Kidney (tissue), 22 donors: ENCODE data around the gene BMERB1. TPM values are rescaled to one million over a fixed set of nuclear protein-coding genes. Genes with fewer than 3 reads are reported as not detected.
"Not testable (repeated sequence)": the region's sequence is repeated elsewhere in the genome, so short reads cannot be mapped to it uniquely, and the experiment has no call there.

Experiments
- DNase-seq, 5 donors: peaks; one replicate each; pipeline ENCODE4 v3.0.0-alpha.2; 2013 to 2020
- FAIRE-seq: peaks from 2 replicates; lab custom pipeline; 2012; peaks lifted over from hg19 to GRCh38; lab: Jason Lieb, UNC
- H3K27ac ChIP-seq, 2 donors: one replicate each; pipeline ENCODE4 v1.7.0; 2013; ENCODE audit warnings: low read depth in 2 of 2, low read length in 2 of 2, inconsistent platforms in 1 of 2
- H3K27me3 ChIP-seq: one replicate; pipeline ENCODE4 v1.7.1; 2013; ENCODE audit warnings: low read length, inconsistent platforms; ENCODE audit not compliant: control insufficient read depth, insufficient read depth
- H3K36me3 ChIP-seq, 3 donors: one replicate each; pipeline versions ENCODE4 v1.7.0 to v1.7.1; 2013; ENCODE audit warnings: low read length in 3 of 3, control low read depth in 1 of 3, inconsistent platforms in 1 of 3; ENCODE audit not compliant: insufficient read depth in 3 of 3, control insufficient read depth in 2 of 3
- H3K4me1 ChIP-seq, 3 donors: one replicate each; pipeline versions ENCODE4 v1.7.0 to v1.7.1; 2013; ENCODE audit warnings: low read length in 3 of 3, inconsistent platforms in 1 of 3, low read depth in 1 of 3; ENCODE audit not compliant: control insufficient read depth in 2 of 3, insufficient read depth in 2 of 3
- H3K4me3 ChIP-seq, 3 donors: one replicate each; pipeline versions ENCODE4 v1.7.0 to v1.8.1; 2013; ENCODE audit warnings: low read length in 3 of 3, control low read depth in 1 of 3, inconsistent platforms in 1 of 3
- H3K9ac ChIP-seq, 3 donors: one replicate each; pipeline versions ENCODE4 v1.7.0 to v1.7.1; 2013; ENCODE audit warnings: low read length in 3 of 3, control low read depth in 1 of 3, inconsistent platforms in 1 of 3
- H3K9me3 ChIP-seq, 3 donors: one replicate each; pipeline versions ENCODE4 v1.7.0 to v1.7.1; 2013; ENCODE audit warnings: low read length in 3 of 3, control low read depth in 1 of 3, inconsistent platforms in 1 of 3; ENCODE audit not compliant: control insufficient read depth in 2 of 3, insufficient read depth in 1 of 3
- CTCF ChIP-seq: IDR thresholded peaks from 3 replicates; pipeline ENCODE4 v1.5.1; 2012; ENCODE audit warnings: mild to moderate bottlenecking, moderate library complexity, borderline replicate concordance; ENCODE audit not compliant: insufficient read depth; ENCODE audit errors: extremely low read depth
- intact Hi-C: fragments of 100-400 bp; cut with DNase I; formaldehyde crosslinking; loops from one replicate; pipeline ENCODE4 v1.11.1; 2022
- long read RNA-seq, 10 donors: library from polyadenylated mRNA in 1 of 10; unstranded in 1 of 10; transcript quantifications; one replicate each; pipeline ENCODE4 v2.0.0 and lab custom pipeline, GENCODE V29; 2021 to 2026
- polyA plus RNA-seq: library from polyadenylated mRNA; stranded (reverse); fragments of 350-450 nt; fragmentation: Illumina TruSeq; extraction: RNeasy Lipid Tissue Mini Kit (QIAGEN cat#74804); gene quantifications from one replicate; pipeline ENCODE4 v1.2.3, GENCODE V29; 2014; ENCODE audit warnings: low read depth, low replicate concordance; ENCODE audit not compliant: insufficient read depth
- total RNA-seq: library from RNA; stranded (reverse); fragmentation: NEBNext Ultra II Directional; extraction: Animal tissue kit (Norgen Biotek cat#: 25700); gene quantifications from one replicate; pipeline ENCODE4 v1.2.1, GENCODE V29; 2021
- donor health status: control.
- donor health status: control.
- donor health status: control.
- donor health status: control.
- donor health status: control.
- donor health status: DM: yes; HTN: yes; CAD: no.
- donor health status: Normal renal cell carcinoma (clear cell type).

BMERB1 gene
- total RNA-seq (48.8 TPM), polyA plus RNA-seq (33.4 TPM)
- long read RNA-seq, donor 1, transcript C16orf45-201 (6 exons, 2,404 nt) = major isoform, 13 of 13 reads
- long read RNA-seq, donor 1, partial matches to known transcripts = 0 of 13 reads
- long read RNA-seq, donor 1, other reads (novel, unspliced or antisense) = 0 of 13 reads
- long read RNA-seq, donor 2, transcript C16orf45-201 (6 exons, 2,404 nt) = major isoform, 12 of 90 reads
- long read RNA-seq, donor 2, partial matches to known transcripts = 77 of 90 reads
- long read RNA-seq, donor 2, other reads (novel, unspliced or antisense) = 0 of 90 reads
- long read RNA-seq, donor 3, transcript C16orf45-201 (6 exons, 2,404 nt) = major isoform, 11 of 11 reads
- long read RNA-seq, donor 3, partial matches to known transcripts = 0 of 11 reads
- long read RNA-seq, donor 3, other reads (novel, unspliced or antisense) = 0 of 11 reads
- long read RNA-seq, donor 4, partial matches to known transcripts = 0 of 3 reads
- long read RNA-seq, donor 4, other reads (novel, unspliced or antisense) = 0 of 3 reads
- long read RNA-seq, donor 5 = 0 reads
- long read RNA-seq, donor 6, transcript C16orf45-201 (6 exons, 2,404 nt) = major isoform, 7 of 13 reads
- long read RNA-seq, donor 6, partial matches to known transcripts = 5 of 13 reads
- long read RNA-seq, donor 6, other reads (novel, unspliced or antisense) = 0 of 13 reads
- long read RNA-seq, donor 7, transcript C16orf45-201 (6 exons, 2,404 nt) = major isoform, 32 of 59 reads
- long read RNA-seq, donor 7, partial matches to known transcripts = 7 of 59 reads
- long read RNA-seq, donor 7, other reads (novel, unspliced or antisense) = 19 of 59 reads
- long read RNA-seq, donor 8, transcript C16orf45-201 (6 exons, 2,404 nt) = major isoform, 10 of 12 reads
- long read RNA-seq, donor 8, partial matches to known transcripts = 0 of 12 reads
- long read RNA-seq, donor 8, other reads (novel, unspliced or antisense) = 0 of 12 reads
- long read RNA-seq, donor 9, transcript C16orf45-201 (6 exons, 2,404 nt) = major isoform, 8 of 8 reads
- long read RNA-seq, donor 9, partial matches to known transcripts = 0 of 8 reads
- long read RNA-seq, donor 9, other reads (novel, unspliced or antisense) = 0 of 8 reads
- long read RNA-seq, donor 10, transcript C16orf45-201 (6 exons, 2,404 nt) = major isoform, 6 of 8 reads
- long read RNA-seq, donor 10, partial matches to known transcripts = 0 of 8 reads
- long read RNA-seq, donor 10, other reads (novel, unspliced or antisense) = 0 of 8 reads

DNA sequence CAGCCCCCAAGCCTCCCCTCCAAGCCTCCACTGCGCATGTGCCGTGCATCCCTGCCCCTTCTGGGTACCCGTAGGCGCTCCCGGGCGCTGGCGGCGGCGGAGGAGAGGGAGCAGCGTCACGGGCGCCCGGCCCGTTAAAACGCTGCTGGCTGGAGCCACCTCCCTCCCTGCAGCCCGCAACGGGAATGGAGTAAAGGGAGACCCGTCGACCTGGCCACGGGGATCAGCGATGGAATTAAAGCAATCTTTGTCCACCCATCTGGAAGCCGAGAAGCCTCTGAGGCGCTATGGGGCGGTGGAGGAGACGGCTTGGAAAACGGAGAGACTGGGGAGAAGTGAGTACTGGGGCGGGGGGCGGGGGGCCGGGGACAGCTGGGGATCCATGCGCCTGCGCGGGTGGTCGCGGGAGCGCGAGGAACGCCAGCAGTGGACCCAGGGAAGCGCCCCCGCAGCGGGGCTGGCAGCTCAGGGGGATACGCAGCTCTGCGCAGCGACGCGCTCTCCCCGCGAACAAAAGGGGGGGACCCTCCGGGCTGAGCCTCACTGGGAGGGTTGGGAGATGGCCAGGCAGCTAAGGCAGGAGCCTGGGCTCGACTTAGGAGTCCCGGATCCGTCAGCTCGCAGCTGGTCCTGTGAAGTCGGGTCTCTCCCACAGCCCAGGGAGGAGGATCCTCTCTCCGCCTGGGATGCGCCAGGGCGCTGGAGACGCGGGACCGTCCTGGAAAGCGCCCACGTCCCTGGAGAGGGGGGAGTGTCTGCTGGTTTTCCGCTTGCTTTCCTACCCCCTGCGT lies at the start of gene BMERB1:
Gene BMERB1, plus strand, starts transcription at position 164 of the 791 bp plus-strand sequence. Its CDS starts 66 bp downstream, at position 230.
- FAIRE-seq (no peak), DNase-seq (peak; percentile 84 to 94 (median 90))
- Histone ChIP-seq H3K4me3 (peak within 1 kb of the TSS; percentile 77 to 84 (median 83)), H3K27me3 (no peaks in the 10 kb centered on the region), H3K27ac (peak within 1 kb of the TSS; percentile 13 to 43), H3K9ac (peak within 1 kb of the TSS; percentile 1 to 85 (median 49)), H3K9me3 (no peaks in the 10 kb centered on the region), H3K4me1 (no peaks in the 10 kb centered on the region), H3K36me3 (no peaks in the 10 kb centered on the region)
- intact Hi-C loops = no loop called here
- no peak for TF ChIP-seq CTCF

GRCh38 chr16:15388060-15388459 lies 46.3 kb upstream of the BMERB1 start:
- H3K27me3 ChIP-seq, FAIRE-seq, DNase-seq, intact Hi-C loops, H3K4me3 ChIP-seq, H3K27ac ChIP-seq, H3K36me3 ChIP-seq, H3K9me3 ChIP-seq, H3K9ac ChIP-seq, H3K4me1 ChIP-seq: not testable (repeated sequence)

GRCh38 chr16:15389916-15390315 lies 44.5 kb upstream of the BMERB1 start:
- intact Hi-C loops, H3K9me3 ChIP-seq, DNase-seq, FAIRE-seq, H3K9ac ChIP-seq, H3K4me3 ChIP-seq, H3K36me3 ChIP-seq, H3K4me1 ChIP-seq, H3K27ac ChIP-seq, H3K27me3 ChIP-seq: not testable (repeated sequence)

DNA sequence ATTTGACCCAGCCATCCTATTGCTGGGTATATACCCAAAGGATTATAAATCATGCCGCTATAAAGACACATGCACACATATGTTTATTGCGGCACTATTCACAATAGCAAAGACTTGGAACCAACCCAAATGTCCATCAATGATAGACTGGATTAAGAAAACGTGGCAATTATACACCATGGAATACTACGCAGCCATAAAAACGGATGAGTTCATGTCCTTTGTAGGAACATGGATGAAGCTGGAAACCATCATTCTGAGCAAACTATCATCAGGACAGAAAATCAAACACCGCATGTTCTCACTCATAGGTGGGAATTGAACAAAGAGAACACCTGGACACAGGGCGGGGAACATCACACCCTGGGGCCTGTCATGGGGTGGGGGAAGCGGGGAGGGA lies 41.4 kb upstream of the BMERB1 start:
- DNase-seq, intact Hi-C loops, H3K27ac ChIP-seq, H3K4me1 ChIP-seq, FAIRE-seq, H3K36me3 ChIP-seq, H3K4me3 ChIP-seq, H3K9ac ChIP-seq, H3K9me3 ChIP-seq, H3K27me3 ChIP-seq: not testable (repeated sequence)

GRCh38 chr16:15395631-15396508 lies 38.5 kb upstream of the BMERB1 start, which contains the start of gene MPV17L:
TSS of gene MPV17L (plus strand) at chr16:15395754. CDS start at chr16:15395898, 144 bp downstream.
- intact Hi-C loops, H3K27me3 ChIP-seq, H3K9me3 ChIP-seq, H3K4me1 ChIP-seq, H3K36me3 ChIP-seq, FAIRE-seq: not testable (repeated sequence)
- Histone ChIP-seq H3K27ac (peak within 1 kb of the TSS in 1 of 2 donors; percentile 43), H3K4me3 (peak within 1 kb of the TSS; percentile 7 to 63 (median 52)), H3K9ac (peak within 1 kb of the TSS in 1 of 3 donors; percentile 26)
- peak; percentile 70 to 82 (median 76) for DNase-seq

- H3K9ac ChIP-seq, intact Hi-C loops, H3K27me3 ChIP-seq, H3K36me3 ChIP-seq, H3K4me1 ChIP-seq, DNase-seq, H3K9me3 ChIP-seq, FAIRE-seq, H3K27ac ChIP-seq: not testable (repeated sequence)
- H3K4me3 ChIP-seq = peak overlapping the region in 2 of 3 donors; percentile 29 to 63
Measured at GRCh38 chr16:15396509-15396829, 37.9 kb upstream of the BMERB1 start.
